Thoracic aorta (tissue), 2 donors: ENCODE measurements around the gene CERCAM. TPM values are rescaled to one million over a fixed set of nuclear protein-coding genes. Genes with fewer than 3 reads are reported as not detected.

ENCODE experiments used
- ATAC-seq: fragments of 150-250 bp; one replicate; pipeline ENCODE4 v1.8.0; 2017; ENCODE audit warnings: low read depth; ENCODE audit not compliant: insufficient number of reproducible peaks, low FRiP score
- DNase-seq: peaks from one replicate; pipeline ENCODE4 v3.0.0-alpha.2; 2020; ENCODE audit warnings: low spot score
- H3K27ac ChIP-seq, 2 donors: fragments of 200-600 bp; sonication (generic); 1 replicate in 1 of 2; 2 replicates in 1 of 2; pipeline ENCODE4 v1.5.1; 2016; ENCODE audit warnings: mild to moderate bottlenecking in 2 of 2, moderate library complexity in 2 of 2
- H3K27me3 ChIP-seq: fragments of 200-600 bp; sonication (generic); replicated peaks from 2 replicates; pipeline ENCODE4 v1.6.0; 2016; ENCODE audit warnings: mild to moderate bottlenecking; ENCODE audit not compliant: insufficient read depth
- H3K36me3 ChIP-seq: fragments of 200-600 bp; sonication (generic); one replicate; pipeline ENCODE4 v1.5.1; 2016
- H3K4me1 ChIP-seq, 2 donors: fragments of 200-600 bp; sonication (generic); 1 replicate in 1 of 2; 2 replicates in 1 of 2; pipeline versions ENCODE4 v1.5.1 to v1.6.0; 2016; ENCODE audit warnings: low read depth in 2 of 2, mild to moderate bottlenecking in 1 of 2; ENCODE audit not compliant: control insufficient read depth in 1 of 2
- H3K4me3 ChIP-seq: fragments of 200-600 bp; sonication (generic); 2 replicates; pipeline ENCODE4 v1.5.1; 2016; ENCODE audit warnings: mild to moderate bottlenecking
- H3K9me3 ChIP-seq: fragments of 200-600 bp; sonication (generic); 2 replicates; pipeline ENCODE4 v1.5.1; 2016
- total RNA-seq, 2 donors: library from RNA; depleted of rRNA; stranded (reverse); fragments of >200 nt; gene quantifications; one replicate each; pipeline versions ENCODE4 v1.1.0 to v1.2.3, GENCODE V29; 2016
- TF ChIP-seq, protein P1 (sequence below): fragments of 200-600 bp; sonication (generic); IDR thresholded peaks from one replicate; pipeline ENCODE4 v1.5.1; 2019; ENCODE audit warnings: antibody characterized with exemption

Gene CERCAM
- total RNA-seq, 2 donors from 2014 or later, result 51.8 to 120 TPM

DNA sequence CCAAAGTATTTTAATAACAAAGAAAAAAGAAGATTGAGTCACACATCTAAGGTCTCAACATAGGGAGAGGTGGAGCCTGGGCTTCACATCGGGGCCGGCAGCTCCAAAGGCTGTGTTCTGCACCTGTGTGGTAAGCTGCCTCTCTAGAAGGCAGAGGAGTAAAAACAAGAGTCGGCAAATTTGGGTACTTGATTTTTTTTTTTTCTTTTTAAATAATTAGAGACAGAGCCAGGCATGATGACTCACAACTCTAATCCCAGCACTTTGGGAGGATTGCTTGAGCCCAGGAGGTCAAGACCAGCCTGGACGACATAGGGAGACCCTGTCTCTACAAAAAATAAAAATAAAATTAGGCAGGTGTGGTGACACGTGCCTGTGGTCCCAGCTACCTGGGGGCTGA lies 44.8 kb upstream of the CERCAM start:
- Histone ChIP-seq H3K36me3 (peaks cover 10% of the 10 kb centered on the region), H3K4me3 (no peak overlapping the region), H3K27me3 (no peaks in the 10 kb centered on the region), H3K9me3 (no peaks in the 10 kb centered on the region), H3K27ac (no peak overlapping the region), H3K4me1 (peaks cover 9 to 11% of the 10 kb centered on the region in 2 donors)
- DNase-seq (no peak), ATAC-seq (no peak)
- TF ChIP-seq, protein P1, sequence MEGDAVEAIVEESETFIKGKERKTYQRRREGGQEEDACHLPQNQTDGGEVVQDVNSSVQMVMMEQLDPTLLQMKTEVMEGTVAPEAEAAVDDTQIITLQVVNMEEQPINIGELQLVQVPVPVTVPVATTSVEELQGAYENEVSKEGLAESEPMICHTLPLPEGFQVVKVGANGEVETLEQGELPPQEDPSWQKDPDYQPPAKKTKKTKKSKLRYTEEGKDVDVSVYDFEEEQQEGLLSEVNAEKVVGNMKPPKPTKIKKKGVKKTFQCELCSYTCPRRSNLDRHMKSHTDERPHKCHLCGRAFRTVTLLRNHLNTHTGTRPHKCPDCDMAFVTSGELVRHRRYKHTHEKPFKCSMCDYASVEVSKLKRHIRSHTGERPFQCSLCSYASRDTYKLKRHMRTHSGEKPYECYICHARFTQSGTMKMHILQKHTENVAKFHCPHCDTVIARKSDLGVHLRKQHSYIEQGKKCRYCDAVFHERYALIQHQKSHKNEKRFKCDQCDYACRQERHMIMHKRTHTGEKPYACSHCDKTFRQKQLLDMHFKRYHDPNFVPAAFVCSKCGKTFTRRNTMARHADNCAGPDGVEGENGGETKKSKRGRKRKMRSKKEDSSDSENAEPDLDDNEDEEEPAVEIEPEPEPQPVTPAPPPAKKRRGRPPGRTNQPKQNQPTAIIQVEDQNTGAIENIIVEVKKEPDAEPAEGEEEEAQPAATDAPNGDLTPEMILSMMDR, result no peak

DNA sequence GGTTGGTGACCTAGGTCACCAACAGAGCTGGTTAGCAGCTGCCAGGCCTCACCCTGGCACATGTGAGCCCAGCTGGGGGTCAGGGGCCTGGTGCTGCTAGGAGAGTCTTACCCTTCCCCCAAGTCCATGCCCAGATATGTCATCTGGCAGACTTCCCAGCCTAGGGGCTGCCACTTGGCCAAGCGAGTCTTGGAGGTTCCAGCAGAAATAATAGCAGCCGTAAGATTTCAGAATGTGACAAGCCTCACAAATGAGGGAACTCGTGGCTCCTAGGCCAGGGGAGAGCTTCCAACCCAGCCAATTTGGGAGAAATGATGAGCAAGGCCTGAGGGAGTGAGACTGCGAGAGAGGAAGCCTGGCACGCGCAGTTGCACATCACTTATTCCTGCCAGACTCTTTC lies 38.4 kb upstream of the CERCAM start:
- DNase-seq, result no peak
- H3K4me3 ChIP-seq, result no peak overlapping the region
- no peaks in the 10 kb centered on the region for H3K4me1 ChIP-seq
- no peak overlapping the region for H3K27ac ChIP-seq
- ATAC-seq, result no peak
- no peaks in the 10 kb centered on the region for H3K27me3 ChIP-seq
- TF ChIP-seq, protein P1, result no peak
- peaks cover 16% of the 10 kb centered on the region for H3K36me3 ChIP-seq
- H3K9me3 ChIP-seq, result no peaks in the 10 kb centered on the region

DNA sequence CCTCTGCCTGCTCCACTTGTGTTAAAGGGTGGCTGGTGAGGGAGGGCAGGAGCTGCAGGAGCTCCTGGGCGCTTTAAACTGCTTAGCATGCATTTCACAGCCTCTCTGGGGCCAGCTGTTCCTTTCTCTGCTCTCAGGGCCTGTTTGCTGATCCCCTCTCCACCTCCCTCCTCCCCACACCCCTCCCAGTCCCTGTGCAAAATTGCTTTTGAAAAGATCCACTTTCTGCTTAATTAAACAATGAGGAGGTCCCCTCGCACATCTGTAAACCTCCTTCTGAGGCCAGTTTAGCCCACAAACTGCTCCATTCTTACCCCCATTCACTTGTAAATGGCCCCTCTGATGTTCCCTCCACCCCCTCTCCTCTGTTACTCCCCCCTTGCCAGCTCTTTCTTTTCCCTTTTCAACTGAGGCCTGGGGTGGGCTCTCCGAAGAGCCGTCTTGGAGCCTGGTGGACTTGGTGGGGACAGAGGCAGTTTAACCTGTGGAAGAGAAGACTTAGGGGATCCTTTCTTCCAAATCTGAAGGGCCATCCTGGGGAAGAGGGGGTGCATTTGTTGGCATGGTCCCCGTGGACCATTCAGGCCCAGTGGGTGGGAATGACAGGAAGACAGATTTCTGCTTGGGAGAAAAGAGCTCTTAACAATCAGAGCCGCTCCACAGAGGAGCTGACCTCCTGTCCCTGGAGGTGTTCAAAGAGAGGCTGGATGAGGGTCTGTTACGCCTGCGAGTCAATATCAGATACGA lies 37.5 kb upstream of the CERCAM start:
- TF ChIP-seq, protein P1, result no peak
- H3K27me3 ChIP-seq, result no peaks in the 10 kb centered on the region
- H3K4me3 ChIP-seq, result no peak overlapping the region
- H3K27ac ChIP-seq, result no peak overlapping the region
- no peaks in the 10 kb centered on the region for H3K9me3 ChIP-seq
- no peaks in the 10 kb centered on the region for H3K4me1 ChIP-seq
- DNase-seq, result no peak
- no peak for ATAC-seq
- H3K36me3 ChIP-seq, result peaks cover 20% of the 10 kb centered on the region

DNA sequence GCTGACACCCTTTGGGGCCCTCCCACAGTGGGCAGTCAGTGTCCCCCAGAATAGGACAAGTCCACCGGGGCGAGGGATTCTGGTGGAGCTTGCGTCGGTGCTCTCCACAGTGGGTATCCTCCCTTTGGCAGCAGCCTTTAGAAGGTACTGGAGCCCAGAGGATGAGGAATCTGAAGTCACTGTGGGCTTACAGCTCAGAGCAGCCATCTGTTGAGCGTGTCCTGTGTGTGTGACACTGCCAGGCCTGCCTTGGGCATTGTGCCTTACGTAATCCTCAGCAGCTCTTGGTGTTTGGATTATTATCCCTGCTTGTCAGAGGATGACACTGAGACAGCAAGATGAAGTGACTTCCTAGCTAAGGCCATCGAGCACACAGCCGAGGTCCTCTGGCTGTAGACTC lies 36.9 kb upstream of the CERCAM start:
- Histone ChIP-seq H3K9me3 (no peaks in the 10 kb centered on the region), H3K27me3 (no peaks in the 10 kb centered on the region), H3K36me3 (peaks cover 22% of the 10 kb centered on the region), H3K4me1 (no peaks in the 10 kb centered on the region), H3K4me3 (no peak overlapping the region), H3K27ac (no peak overlapping the region)
- ATAC-seq, result no peak
- no peak for DNase-seq
- TF ChIP-seq, protein P1, result no peak

DNA sequence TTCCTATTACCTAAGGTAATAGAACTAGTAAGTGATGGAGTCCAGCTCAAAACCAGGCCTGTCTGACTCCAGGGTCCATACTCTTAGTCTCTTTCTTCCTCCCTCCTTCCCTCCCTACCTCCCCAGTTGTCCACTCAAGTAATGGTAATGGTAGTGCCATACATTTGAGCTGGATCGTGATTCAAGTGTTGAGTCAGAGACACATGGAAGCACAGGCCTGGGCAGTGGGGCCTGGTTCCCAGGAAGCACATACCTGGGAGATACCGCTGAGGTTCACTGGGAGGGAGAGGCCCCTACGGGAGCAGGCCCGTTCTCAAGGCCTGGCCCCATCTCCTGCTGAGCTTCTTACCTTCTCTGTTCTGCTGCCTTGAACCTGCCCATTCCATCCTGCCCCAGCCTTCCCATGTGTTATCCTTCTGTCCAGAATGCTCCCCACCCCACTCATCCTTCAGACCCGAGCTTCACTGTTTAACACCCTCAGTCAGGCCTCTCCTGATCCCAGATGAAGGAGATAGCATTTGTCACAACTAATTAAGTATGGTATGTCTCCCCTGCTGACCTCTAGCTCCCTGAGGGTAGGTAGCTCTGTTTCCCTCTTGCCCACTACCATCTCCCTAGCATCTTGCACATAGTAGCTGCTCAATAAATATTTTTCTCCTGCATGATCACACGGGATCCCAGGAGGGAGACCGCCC lies 35.7 kb upstream of the CERCAM start:
- H3K36me3 ChIP-seq, result peaks cover 32% of the 10 kb centered on the region

More for the DNA sequence above, 35.7 kb upstream of the CERCAM start:
- no peak overlapping the region for H3K4me3 ChIP-seq
- no peak for DNase-seq
- H3K27me3 ChIP-seq, result no peaks in the 10 kb centered on the region
- H3K9me3 ChIP-seq, result no peaks in the 10 kb centered on the region
- TF ChIP-seq, protein P1, result no peak
- no peak for ATAC-seq
- no peaks in the 10 kb centered on the region for H3K4me1 ChIP-seq
- H3K27ac ChIP-seq, result no peak overlapping the region
